DND-41 (cell line): ENCODE results near the gene RAD23B.

Experiments used
- ATAC-seq: fragments of 200-7000 bp; cut with Tn5 transposase; 3 replicates; pipeline ENCODE4 v1.9.1; 2021; ENCODE audit warnings: low read depth; ENCODE audit not compliant: insufficient read depth
- DNase-seq: peaks from one replicate; pipeline ENCODE4 v3.0.0-alpha.2; 2020
- H2AFZ ChIP-seq: 2 replicates; pipeline ENCODE4 v1.6.0; 2012; ENCODE audit warnings: low read depth, low read length
- H3K27ac ChIP-seq: 2 replicates; pipeline ENCODE4 v1.5.1; 2012; ENCODE audit warnings: low read length, inconsistent platforms
- H3K27me3 ChIP-seq: fragments of 200-600 bp; sonication (generic); 2 replicates; pipeline ENCODE4 v1.6.0; 2012; ENCODE audit warnings: low read length, mild to moderate bottlenecking, inconsistent platforms; ENCODE audit not compliant: insufficient read depth, poor library complexity
- H3K36me3 ChIP-seq: 2 replicates; pipeline ENCODE4 v1.5.1; 2012; ENCODE audit warnings: low read length, inconsistent platforms; ENCODE audit not compliant: insufficient read depth
- H3K4me1 ChIP-seq: 2 replicates; pipeline ENCODE4 v1.5.1; 2012; ENCODE audit warnings: mild to moderate bottlenecking, low read length; ENCODE audit not compliant: insufficient read depth
- H3K4me2 ChIP-seq: 2 replicates; pipeline ENCODE4 v1.6.0; 2012; ENCODE audit warnings: mild to moderate bottlenecking, moderate library complexity, low read length, inconsistent platforms; ENCODE audit not compliant: insufficient read depth
- H3K4me3 ChIP-seq, 2 experiments: fragments of 200-600 bp in 1 of 2; shearing (Covaris generic) in 1 of 2; 2 replicates each; pipeline ENCODE4 v1.5.1; 2012 to 2016; ENCODE audit warnings: inconsistent platforms in 2 of 2, low read length in 2 of 2, mild to moderate bottlenecking in 2 of 2, low read depth in 1 of 2, moderate library complexity in 1 of 2
- H3K79me2 ChIP-seq: 2 replicates; pipeline ENCODE4 v1.6.0; 2012; ENCODE audit warnings: low read length, inconsistent platforms; ENCODE audit not compliant: insufficient read depth
- H3K9ac ChIP-seq: 2 replicates; pipeline ENCODE4 v1.6.0; 2012; ENCODE audit warnings: low read depth, mild to moderate bottlenecking, inconsistent platforms, low read length, moderate library complexity
- H3K9me3 ChIP-seq: 2 replicates; pipeline ENCODE4 v1.5.1; 2012; ENCODE audit warnings: low read length, moderate library complexity, mild to moderate bottlenecking, inconsistent platforms; ENCODE audit not compliant: insufficient read depth, severe bottlenecking
- H4K20me1 ChIP-seq: 2 replicates; pipeline ENCODE4 v1.6.0; 2012; ENCODE audit warnings: low read length; ENCODE audit not compliant: insufficient read depth
- EZH2 ChIP-seq: IDR thresholded peaks from 3 replicates; pipeline ENCODE4 v1.6.1; 2012; ENCODE audit warnings: borderline replicate concordance, low read depth, mild to moderate bottlenecking, moderate library complexity, low read length, inconsistent platforms; ENCODE audit not compliant: severe bottlenecking
- TF ChIP-seq, protein P1 (sequence below): IDR thresholded peaks from 2 replicates; pipeline ENCODE4 v1.5.1; 2012; ENCODE audit warnings: borderline replicate concordance, low read length, moderate library complexity, mild to moderate bottlenecking; ENCODE audit not compliant: poor library complexity, severe bottlenecking; ENCODE audit errors: extremely low read depth

Gene RAD23B

GRCh38 chr9:107239474-107239873 is 43.6 kb upstream of the RAD23B start:
- Histone ChIP-seq H3K9me3 (no peaks in the 10 kb centered on the region), H2AFZ (no peak overlapping the region), H3K27me3 (peaks cover 4% of the 10 kb centered on the region), H3K9ac (no peak overlapping the region), H3K36me3 (no peaks in the 10 kb centered on the region), H3K4me3 (no peak overlapping the region), H4K20me1 (no peaks in the 10 kb centered on the region), H3K4me1 (no peaks in the 10 kb centered on the region), H3K79me2 (no peaks in the 10 kb centered on the region), H3K27ac (no peak overlapping the region), H3K4me2 (no peak overlapping the region)
- TF ChIP-seq, protein P1, sequence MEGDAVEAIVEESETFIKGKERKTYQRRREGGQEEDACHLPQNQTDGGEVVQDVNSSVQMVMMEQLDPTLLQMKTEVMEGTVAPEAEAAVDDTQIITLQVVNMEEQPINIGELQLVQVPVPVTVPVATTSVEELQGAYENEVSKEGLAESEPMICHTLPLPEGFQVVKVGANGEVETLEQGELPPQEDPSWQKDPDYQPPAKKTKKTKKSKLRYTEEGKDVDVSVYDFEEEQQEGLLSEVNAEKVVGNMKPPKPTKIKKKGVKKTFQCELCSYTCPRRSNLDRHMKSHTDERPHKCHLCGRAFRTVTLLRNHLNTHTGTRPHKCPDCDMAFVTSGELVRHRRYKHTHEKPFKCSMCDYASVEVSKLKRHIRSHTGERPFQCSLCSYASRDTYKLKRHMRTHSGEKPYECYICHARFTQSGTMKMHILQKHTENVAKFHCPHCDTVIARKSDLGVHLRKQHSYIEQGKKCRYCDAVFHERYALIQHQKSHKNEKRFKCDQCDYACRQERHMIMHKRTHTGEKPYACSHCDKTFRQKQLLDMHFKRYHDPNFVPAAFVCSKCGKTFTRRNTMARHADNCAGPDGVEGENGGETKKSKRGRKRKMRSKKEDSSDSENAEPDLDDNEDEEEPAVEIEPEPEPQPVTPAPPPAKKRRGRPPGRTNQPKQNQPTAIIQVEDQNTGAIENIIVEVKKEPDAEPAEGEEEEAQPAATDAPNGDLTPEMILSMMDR = no peak
- TF ChIP-seq EZH2 = no peak
- ATAC-seq = no peak
- DNase-seq = no peak

DNA sequence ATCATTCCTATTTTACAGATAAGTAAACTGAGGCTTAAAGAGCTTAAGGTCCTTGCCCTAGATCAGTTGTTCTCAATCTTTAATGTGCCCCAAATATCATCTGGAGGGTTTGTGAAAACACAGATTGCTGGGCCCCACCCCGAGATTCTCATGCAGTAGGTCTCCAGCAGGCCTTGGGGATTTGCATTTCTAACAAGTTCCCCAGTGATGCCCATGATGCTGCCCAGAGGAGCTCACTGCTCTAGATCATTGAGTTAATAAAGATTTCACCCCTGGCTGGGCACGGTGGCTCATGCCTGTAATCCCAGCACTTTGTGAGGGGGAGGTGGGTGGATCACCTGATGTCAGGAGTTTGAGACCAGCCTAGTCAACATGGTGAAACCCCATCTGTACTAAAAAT is 42.8 kb upstream of the RAD23B start:
- H3K79me2 ChIP-seq = no peaks in the 10 kb centered on the region
- H3K36me3 ChIP-seq = no peaks in the 10 kb centered on the region
- TF ChIP-seq, protein P1 = no peak
- no peak for TF ChIP-seq EZH2
- no peak for ATAC-seq
- H3K27ac ChIP-seq = no peak overlapping the region
- H3K4me1 ChIP-seq = no peaks in the 10 kb centered on the region
- H3K27me3 ChIP-seq = peaks cover 4% of the 10 kb centered on the region
- no peak overlapping the region for H3K9ac ChIP-seq
- DNase-seq = no peak
- H4K20me1 ChIP-seq = no peaks in the 10 kb centered on the region
- H2AFZ ChIP-seq = no peak overlapping the region
- no peak overlapping the region for H3K4me3 ChIP-seq
- H3K9me3 ChIP-seq = no peaks in the 10 kb centered on the region
- H3K4me2 ChIP-seq = no peak overlapping the region

DNA sequence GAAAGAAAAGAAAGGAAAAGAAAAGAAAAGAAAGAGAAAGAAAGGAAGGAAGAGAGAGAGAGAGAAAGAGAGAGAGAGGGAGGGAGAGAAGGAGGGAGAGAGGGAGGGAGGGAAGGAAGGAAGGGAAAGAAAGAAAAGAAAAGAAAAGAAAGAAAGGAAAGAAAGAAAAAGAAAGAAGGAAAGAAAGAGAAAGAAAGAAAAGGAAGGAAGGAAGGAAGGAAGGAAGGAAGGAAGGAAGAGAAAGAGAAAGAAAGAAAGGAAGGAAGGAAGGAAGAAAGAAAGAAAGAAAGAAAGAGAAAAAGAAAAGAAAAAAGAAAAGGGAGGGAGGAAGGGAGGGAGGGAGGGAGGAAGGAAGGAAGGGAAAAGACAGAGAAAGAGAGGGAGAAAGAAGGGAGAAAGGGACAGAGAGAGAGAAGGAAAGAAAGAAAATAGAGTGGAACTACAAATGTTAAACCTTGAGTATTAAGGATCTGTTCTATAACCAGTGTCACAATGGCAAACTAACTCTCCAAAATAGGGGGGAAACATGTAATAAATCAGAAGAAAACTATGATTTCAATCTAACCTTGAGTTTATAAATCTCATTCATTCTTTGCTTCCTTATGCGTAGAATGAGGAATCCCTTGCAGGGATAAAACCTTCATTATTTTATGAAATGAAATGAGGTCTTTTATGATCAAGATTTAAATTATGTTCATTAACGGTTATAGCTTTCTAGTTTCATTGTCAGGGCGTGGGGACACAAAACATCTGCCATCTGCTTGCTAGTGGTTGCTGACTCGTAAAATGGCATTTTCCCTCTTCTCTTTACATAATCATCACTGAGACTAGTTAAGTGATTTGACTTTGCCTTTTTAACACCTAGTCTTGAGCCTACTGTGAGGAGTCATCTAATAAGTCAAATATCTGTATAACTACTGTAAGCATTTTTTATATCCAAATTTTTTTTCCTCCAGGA is 40.7 kb upstream of the RAD23B start:
- Histone ChIP-seq H2AFZ (no peak overlapping the region), H3K27ac (no peak overlapping the region), H3K9ac (no peak overlapping the region), H3K36me3 (no peaks in the 10 kb centered on the region), H3K79me2 (no peaks in the 10 kb centered on the region), H3K4me3 (no peak overlapping the region), H3K4me2 (no peak overlapping the region), H3K9me3 (no peaks in the 10 kb centered on the region), H3K4me1 (peaks cover 9% of the 10 kb centered on the region), H4K20me1 (no peaks in the 10 kb centered on the region), H3K27me3 (no peaks in the 10 kb centered on the region)
- TF ChIP-seq, protein P1 = no peak
- no peak for TF ChIP-seq EZH2
- ATAC-seq = no peak
- DNase-seq = no peak
